OCI-LY7 (cell line): Measurements from ENCODE around the gene ANOS1.

Experiments used
- CTCF ChIP-seq: fragments of 200-600 bp; sonication (generic); conservative IDR thresholded peaks from 2 replicates; pipeline ENCODE4 v1.5.1; 2014; ENCODE audit warnings: mild to moderate bottlenecking, antibody characterized with exemption, low read length, moderate library complexity, mixed read lengths
- EZH2phosphoT487 ChIP-seq: fragments of 200-600 bp; sonication (generic); IDR thresholded peaks from 2 replicates; pipeline ENCODE4 v1.6.1; 2018; ENCODE audit warnings: low read depth, borderline replicate concordance, mild to moderate bottlenecking, mixed run types, antibody characterized with exemption, low read length, moderate library complexity, mixed read lengths

- TF ChIP-seq CTCF (no peak), EZH2phosphoT487 (no peak)
These were observed 84.8 kb downstream of the ANOS1 start for GRCh38 chrX:8647176-8647575.
